Activated CD8-positive, alpha-beta memory T cell treated with anti-CD3 and anti-CD28 coated beads, Interleukin-2, amount 50 U/mL, for 24 hours (primary cell): ENCODE measurements around the gene USH2A.

ENCODE experiments used
- DNase-seq: peaks from one replicate; pipeline ENCODE4 v3.0.0-alpha.2; 2020; ENCODE audit errors: extremely low read depth

Gene USH2A

GRCh38 chr1:216140730-216141524 is 282.3 kb downstream of the USH2A start:
- no peak for DNase-seq

GRCh38 chr1:216124192-216124781 is 299.0 kb downstream of the USH2A start:
- DNase-seq: no peak

- DNase-seq: no peak
Observed at GRCh38 chr1:216123446-216124191, 299.6 kb downstream of the USH2A start.

GRCh38 chr1:216119600-216119999 is 303.6 kb downstream of the USH2A start:
- DNase-seq: no peak

GRCh38 chr1:216114180-216114579 is 309.1 kb downstream of the USH2A start:
- DNase-seq: no peak

- DNase-seq: no peak
Observed at GRCh38 chr1:216113181-216113580, 310.1 kb downstream of the USH2A start.

- DNase-seq: no peak
Observed at GRCh38 chr1:216111842-216112241, 311.4 kb downstream of the USH2A start.

GRCh38 chr1:216095400-216095799 is 327.8 kb downstream of the USH2A start:
- no peak for DNase-seq

GRCh38 chr1:216090556-216090955 is 332.7 kb downstream of the USH2A start:
- DNase-seq: no peak

GRCh38 chr1:216086678-216087077 is 336.6 kb downstream of the USH2A start:
- DNase-seq: no peak

GRCh38 chr1:216081445-216081844 is 341.8 kb downstream of the USH2A start:
- no peak for DNase-seq

GRCh38 chr1:216076751-216077150 is 346.5 kb downstream of the USH2A start:
- DNase-seq: no peak

- DNase-seq: no peak
Observed at GRCh38 chr1:216075339-216075738, 347.9 kb downstream of the USH2A start.

- no peak for DNase-seq
Observed at GRCh38 chr1:216073793-216074595, 349.3 kb downstream of the USH2A start.

- DNase-seq: no peak
Observed at GRCh38 chr1:216071262-216071661, 352.0 kb downstream of the USH2A start.

- no peak for DNase-seq
Observed at GRCh38 chr1:216064643-216065042, 358.6 kb downstream of the USH2A start.

- DNase-seq: no peak
Observed at GRCh38 chr1:216057947-216058346, 365.3 kb downstream of the USH2A start.

- DNase-seq: no peak
Observed at GRCh38 chr1:216057063-216057462, 366.2 kb downstream of the USH2A start.

GRCh38 chr1:216055004-216055403 is 368.2 kb downstream of the USH2A start:
- no peak for DNase-seq

GRCh38 chr1:216054600-216054999 is 368.6 kb downstream of the USH2A start:
- DNase-seq: no peak

GRCh38 chr1:216051071-216051470 is 372.2 kb downstream of the USH2A start:
- DNase-seq: no peak
